H1 (cell line): ENCODE results near the gene SYTL2. TPM values are rescaled to one million over a fixed set of nuclear protein-coding genes. Genes with fewer than 3 reads are reported as not detected.

Experiments
- BRCA1 ChIP-seq: IDR thresholded peaks from 2 replicates; pipeline ENCODE4 v1.6.1; 2012; ENCODE audit warnings: low read depth, low read length, improper control_type of control experiment
- RAD21 ChIP-seq, 2 experiments: IDR thresholded peaks in 1 of 2; conservative IDR thresholded peaks in 1 of 2; 2 replicates each; pipeline ENCODE4 v1.6.1; 2011; ENCODE audit warnings: low read depth in 2 of 2, low read length in 2 of 2, improper control_type of control experiment in 1 of 2, inconsistent platforms in 1 of 2, mild to moderate bottlenecking in 1 of 2, moderate library complexity in 1 of 2
- RBBP5 ChIP-seq: IDR thresholded peaks from 2 replicates; pipeline ENCODE4 v1.7.1; 2012; ENCODE audit warnings: low read depth, mild to moderate bottlenecking, inconsistent platforms, low read length, moderate library complexity, borderline replicate concordance
- SAP30 ChIP-seq: fragments of 300-600 bp; sonication (generic); IDR thresholded peaks from 2 replicates; pipeline ENCODE4 v1.7.1; 2012; ENCODE audit warnings: low read length, moderate library complexity, mild to moderate bottlenecking, inconsistent platforms; ENCODE audit not compliant: insufficient read depth, insufficient replicate concordance
- SP1 ChIP-seq: IDR thresholded peaks from 2 replicates; pipeline ENCODE4 v1.6.1; 2011; ENCODE audit warnings: low read depth, low read length
- polyA plus RNA-seq, 7 experiments: library from polyadenylated mRNA; depleted of rRNA in 3 of 7; stranded (reverse) in 5 of 7; unstranded in 2 of 7; fragments of >200 nt in 5 of 7; fragments of 200-250 nt in 2 of 7; gene quantifications; 1 replicate in 5 of 7; 2 replicates in 1 of 7; 4 replicates in 1 of 7; pipeline versions ENCODE4 v1.2.1 to v1.2.3, GENCODE V29; 2011 to 2013; ENCODE audit warnings: missing spikeins in 2 of 7, mixed read lengths in 2 of 7
- total RNA-seq: library from RNA; stranded (reverse); fragmentation: NEBNext Ultra II Directional; extraction: Animal tissue kit (Norgen Biotek cat#: 25700); gene quantifications from 2 replicates; pipeline ENCODE4 v1.2.1, GENCODE V29; 2021

SYTL2 gene
- total and polyA plus RNA-seq, 2 of the 8 experiments (the other 6 are each of a cell fraction or from before 2014, with no cell fraction given): 1.3 to 9.1 TPM

DNA sequence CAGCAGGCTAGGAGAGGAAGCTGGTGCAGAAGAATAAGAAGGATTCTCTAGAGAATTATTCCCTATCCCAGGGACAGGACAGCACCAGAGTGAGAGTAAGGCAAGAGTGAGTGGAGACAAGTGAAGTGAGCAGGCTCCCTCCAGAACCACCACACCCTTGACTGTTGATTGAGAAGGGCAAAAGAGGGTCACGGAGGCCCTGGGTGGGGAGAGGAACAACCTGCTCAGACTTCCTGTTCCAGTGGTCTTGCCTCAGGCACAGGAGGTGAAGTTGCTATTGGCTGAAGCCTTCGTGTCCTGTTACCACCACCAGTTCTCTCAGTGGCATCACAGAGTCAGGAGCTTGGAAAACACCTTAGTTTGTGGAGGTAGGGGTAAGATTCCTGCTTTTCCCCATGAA, 73.2 kb downstream of the SYTL2 start (continued):
- TF ChIP-seq SAP30 (no peak), RAD21 (IDR thresholded peaks at IDR 0.05 in 1 of 2, conservative IDR thresholded peaks at IDR 0.05 in 1 of 2; ENCODE audit: low read depth in 2 of 2, low read length in 2 of 2) (no peak), RBBP5 (no peak), SP1 (no peak), BRCA1 (no peak)
